Activated T-cell treated with anti-CD3 and anti-CD28 coated beads, Interleukin-2, amount 50 U/mL, for 48 hours (primary cell): ENCODE data around the gene CNDP1.
"Not testable (repeated sequence)": the region's sequence is repeated elsewhere in the genome, so short reads cannot be mapped to it uniquely, and the experiment has no call there.

Experiments used
- DNase-seq, 2 experiments: peaks; one replicate each; pipeline ENCODE4 v3.0.0-alpha.2; 2020

CNDP1 gene, protein sequence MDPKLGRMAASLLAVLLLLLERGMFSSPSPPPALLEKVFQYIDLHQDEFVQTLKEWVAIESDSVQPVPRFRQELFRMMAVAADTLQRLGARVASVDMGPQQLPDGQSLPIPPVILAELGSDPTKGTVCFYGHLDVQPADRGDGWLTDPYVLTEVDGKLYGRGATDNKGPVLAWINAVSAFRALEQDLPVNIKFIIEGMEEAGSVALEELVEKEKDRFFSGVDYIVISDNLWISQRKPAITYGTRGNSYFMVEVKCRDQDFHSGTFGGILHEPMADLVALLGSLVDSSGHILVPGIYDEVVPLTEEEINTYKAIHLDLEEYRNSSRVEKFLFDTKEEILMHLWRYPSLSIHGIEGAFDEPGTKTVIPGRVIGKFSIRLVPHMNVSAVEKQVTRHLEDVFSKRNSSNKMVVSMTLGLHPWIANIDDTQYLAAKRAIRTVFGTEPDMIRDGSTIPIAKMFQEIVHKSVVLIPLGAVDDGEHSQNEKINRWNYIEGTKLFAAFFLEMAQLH

DNA sequence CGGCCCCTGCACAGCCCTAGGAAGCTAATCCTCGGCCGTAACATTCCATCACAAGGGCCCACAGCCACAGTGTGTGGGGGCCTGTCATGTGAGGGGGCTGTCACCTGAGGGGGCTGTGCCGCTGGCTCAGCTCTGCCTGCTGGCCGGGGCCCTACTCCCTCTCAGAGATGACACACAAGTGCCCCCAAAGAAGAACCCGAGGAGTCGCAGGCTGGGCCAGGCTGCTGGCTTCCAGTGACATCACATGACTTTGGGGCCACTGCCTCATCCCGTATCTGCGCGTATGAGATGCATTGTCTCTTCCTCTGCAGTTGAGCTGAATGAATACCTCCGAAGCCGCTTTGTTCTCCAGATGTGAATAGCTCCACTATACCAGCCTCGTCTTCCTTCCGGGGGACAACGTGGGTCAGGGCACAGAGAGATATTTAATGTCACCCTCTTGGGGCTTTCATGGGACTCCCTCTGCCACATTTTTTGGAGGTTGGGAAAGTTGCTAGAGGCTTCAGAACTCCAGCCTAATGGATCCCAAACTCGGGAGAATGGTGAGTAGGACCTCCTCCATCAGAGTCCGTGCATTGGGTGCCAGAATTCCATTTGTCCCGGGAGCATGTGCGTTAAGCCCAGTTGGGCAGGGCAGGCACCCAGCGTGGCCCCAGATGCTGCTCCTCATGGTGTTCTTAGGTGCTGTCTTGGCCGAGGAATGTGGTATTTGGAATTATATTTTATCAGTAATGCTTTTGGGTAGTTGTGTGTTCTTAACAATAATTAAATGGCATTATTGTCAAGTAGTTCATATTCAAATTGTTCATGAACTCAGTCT, at the start of gene CNDP1:
Gene CNDP1, plus strand, starts transcription at position 351 of the 820 bp plus-strand sequence. Its CDS starts 168 bp downstream, at position 519.
- no peak for DNase-seq

DNA sequence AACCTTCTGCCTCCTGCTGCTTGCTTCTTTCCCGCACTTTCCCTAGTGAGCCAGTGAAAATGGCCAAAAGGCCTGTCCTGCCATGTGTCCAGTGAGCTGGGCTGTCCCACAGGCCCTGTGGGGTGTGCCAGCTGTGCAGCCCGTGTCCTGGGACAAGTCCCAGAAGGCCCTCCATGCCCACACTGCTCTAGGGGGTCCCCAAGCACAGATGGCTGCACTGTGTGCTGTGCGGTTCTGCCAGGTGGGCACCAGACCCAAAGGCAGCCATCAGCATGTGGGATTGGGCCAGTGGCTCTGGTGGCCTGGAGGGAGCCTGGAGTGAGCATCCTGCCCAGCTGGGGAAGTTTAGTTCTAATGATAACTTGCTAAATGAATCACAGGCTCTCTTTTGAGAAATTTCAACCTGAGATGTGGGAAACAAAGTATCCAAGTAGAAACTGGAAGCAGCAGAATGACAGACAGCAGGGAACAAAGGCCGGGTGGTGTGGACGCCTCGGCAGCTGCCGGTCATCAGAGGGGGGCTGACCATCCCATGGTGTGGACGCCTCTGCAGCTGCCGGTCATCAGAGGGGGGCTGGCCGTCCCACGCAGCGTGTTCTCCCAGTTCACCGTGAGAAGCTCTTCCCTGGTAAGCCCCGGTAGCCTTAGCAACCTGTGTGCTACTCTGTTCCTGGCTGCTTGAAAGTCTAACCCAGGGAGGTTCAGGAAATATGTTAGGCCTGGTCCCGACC, 48.0 kb upstream of the CNDP1 start:
- peak in 1 of 2 experiments; percentile 7 for DNase-seq

DNA sequence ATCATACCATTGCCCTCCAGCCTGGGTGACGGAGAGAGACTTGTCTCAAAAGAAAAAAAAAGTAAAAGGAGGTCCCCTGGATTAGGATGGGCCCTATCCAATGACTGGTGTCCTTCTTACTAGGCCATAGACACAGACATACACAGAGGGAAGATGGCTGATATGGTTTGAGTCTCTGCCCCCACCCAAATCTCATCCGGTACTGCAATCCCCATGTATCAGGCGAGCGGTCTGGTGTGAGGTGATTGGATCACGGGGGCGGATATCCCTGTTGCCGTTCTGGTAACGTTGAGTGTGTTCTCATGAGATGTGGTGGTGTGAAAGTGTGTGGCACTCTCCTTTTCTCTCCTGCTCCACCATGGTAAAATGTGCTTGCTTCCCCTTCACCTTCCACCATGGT, 45.9 kb upstream of the CNDP1 start:
- no peak for DNase-seq

DNA sequence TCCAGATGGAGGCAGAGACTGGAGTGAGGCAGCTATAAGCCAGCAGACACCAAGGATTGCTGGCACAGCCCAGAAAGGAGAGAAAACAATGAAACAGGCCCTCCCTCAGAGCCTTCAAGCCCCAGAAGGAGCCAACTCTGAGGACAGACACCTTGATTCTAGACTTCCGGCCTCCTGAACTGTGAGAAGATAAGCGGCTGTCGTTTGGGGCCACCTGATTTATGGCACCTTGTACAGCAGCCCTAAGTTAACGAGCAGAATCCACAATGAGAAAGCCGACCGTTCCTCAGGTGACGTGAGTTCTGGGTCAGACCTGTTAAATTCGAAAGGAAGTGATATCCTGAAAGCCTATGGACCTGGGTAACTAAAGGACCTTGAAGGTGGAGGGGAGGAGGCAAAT, 45.4 kb upstream of the CNDP1 start:
- DNase-seq, result peak; percentile 5 to 11

DNA sequence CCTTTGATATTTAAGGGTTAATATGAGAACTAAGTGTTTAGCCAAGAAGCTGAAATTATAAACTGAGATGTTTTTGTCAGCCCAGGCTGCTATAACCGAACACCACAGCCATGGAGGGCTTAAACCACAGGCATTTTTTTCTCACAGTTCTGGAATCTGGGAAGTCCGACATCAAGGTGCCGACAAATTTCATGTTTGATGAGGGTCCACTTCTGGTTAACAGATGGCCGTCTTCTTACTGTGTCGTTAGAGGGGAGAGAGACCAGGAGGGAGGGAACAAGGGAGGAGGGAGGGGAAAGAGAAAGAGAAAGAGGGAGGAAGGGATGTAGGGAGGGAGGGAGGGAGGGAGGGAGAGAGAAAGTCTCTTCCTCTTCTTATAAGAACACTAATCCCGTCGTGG, 44.6 kb upstream of the CNDP1 start:
- peak; percentile 1 to 5 for DNase-seq

DNA sequence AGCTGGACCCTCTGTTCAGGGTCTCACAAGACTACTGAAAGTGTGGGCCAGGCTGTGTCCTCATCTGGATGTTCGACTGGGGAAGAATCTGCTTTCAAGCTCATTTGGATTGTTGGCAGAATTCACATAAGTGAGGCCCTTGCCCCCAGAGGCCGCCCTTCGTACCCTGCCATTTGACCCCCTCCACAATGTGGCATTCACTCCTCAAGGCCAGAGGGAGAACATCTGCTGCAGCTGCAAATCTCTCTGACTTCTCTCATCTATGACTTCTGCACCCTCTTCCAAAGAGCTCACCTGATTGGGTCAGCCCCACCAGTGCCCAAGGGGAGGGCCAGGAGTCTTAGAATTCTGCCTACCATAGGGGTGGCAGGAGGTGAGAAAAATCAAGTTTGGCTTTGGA, 42.0 kb upstream of the CNDP1 start:
- DNase-seq, result peak in 1 of 2 experiments; percentile 11

DNA sequence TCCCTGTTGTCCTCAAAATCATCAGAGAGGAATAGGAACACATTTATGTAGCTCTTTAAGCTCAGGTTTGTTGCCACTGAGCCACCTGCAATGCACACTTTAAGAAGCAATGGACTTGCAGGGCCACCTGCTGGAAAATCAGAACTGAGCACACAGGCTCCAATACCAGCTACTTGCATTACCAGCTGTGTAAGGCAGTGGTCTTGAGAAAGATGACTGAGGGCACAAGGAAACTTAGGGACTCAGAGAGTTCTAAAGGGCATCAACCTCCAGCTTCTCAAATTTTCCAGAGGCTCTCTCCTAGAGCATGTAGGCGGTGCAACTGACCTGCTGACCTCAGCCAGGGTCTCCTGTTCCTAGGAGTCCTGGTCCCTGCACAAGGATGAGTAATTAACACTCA, 40.6 kb upstream of the CNDP1 start:
- peak; percentile 37 to 51 for DNase-seq

DNA sequence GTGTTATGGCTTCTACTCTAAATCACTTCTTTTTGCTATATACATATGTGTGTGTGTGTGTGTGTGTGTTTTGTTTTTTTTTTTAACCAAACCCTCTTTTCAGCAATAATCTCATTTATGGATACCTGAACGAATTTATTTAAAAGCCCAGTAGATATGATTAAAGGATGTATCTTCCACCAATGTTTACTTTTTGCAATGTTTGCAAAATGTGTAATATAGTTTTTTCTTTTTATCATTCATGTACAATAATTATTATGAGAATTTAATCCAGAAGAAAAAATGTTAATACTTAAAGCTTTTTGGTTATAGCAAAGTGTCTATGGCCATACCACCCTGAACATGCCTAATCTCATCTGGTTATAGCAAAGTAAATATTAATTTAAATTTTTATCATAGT, 39.8 kb upstream of the CNDP1 start:
- DNase-seq, result no peak

DNA sequence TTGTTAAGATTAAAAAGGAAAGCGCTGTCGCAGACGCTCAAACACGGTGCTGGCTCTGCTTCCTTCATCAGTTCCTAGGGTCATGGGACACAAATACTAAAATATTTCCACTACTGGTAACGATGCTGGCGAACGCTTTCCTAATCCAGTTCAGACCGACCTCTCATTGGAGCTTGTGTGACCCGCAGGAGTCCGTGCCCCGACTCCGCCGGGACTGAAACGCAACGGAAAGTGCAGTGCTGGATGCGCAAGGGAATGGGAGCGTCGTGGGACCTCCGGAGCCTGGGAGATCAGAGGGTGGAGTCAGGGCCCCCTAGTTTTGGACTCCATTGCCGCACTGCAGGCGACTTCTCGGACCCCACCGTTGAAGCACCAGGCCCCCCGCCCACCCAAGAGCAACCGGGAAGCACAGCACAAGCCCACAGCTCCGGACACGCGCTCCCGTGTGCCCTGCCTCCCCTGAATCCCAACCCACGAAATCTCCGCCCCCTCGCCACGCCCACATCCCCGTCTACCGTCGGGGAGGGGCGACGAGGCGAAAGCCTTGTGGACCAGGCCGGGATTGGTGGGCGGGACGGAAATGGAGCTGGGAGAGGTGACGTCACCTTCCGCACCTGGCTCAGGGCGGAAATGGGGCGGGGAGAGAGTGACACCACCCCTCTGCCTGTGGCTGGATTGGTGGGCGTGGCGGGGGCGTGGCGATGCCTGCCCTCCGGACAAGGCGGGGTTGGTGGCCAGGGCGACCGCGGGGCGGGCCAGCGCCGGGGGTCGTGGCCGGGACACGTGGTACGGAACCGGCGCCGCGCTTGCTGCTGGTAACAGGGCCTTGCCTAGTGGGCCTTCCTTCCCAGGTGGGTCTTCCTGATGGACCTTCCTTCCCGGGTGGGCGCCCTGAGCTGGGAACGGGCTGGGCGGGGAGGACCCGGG, 38.5 kb upstream of the CNDP1 start, which contains the start of gene CNDP2:
Gene CNDP2, plus strand, starts transcription at position 783 of the 927 bp plus-strand sequence. CDS start 3,611 bp downstream, outside the sequence.
- peak; percentile 100 for DNase-seq

DNA sequence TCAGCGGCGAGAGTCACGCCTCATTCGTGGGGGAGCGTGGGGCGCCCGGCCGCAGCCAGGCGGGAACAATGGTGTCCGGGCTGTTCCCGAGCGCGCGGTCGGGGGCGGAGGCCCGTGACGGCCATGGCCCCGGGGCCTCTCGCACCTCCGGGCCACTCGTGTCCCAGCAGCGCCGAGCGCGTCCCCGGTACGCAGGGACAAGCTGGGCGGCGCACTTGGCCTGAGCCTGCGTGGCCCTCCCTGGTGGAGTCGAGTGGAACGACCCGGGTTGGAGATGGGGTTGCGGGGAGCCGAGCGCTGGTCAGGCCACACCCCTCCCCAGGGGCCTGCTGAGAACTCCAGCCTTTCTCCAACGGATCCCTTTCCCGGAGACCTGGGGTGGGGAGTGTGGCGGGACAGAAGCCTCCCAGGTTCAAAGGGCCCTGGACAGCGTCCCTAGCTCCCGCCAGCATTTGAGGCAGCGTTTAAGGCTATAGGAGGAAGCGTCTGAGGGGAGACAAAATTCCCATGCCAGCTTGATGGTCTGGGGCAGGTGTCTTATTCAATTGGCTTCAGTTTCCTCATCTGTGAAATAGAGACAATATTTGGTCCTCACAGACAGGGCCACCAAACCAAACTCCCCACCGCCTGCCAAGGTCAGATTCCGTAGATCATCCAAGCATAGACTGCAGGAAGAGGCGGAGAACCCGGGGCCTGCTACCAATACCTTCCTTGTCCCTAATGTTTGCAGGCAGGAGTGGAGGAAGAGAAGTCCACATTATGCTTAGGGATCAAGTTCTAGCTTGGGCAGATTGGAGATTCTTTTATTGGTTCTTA, 37.6 kb upstream of the CNDP1 start:
- DNase-seq, result no peak

DNA sequence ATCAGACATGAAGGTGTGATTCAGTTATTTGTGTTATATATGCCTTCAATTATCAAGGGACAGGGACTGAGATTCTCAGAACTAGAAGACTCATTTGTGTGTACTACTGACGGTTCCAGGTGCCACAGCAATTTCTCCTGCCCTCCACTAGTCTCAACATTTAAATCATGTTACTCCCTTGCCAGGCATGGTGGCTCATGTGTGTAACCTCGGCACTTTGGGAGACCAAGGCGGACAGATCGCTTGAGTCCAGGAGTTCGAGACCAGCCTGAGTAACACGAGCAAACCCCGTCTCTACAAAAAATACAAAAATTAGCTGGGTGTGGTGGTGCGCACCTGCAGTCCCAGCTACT, 37.0 kb upstream of the CNDP1 start:
- no peak for DNase-seq

DNA sequence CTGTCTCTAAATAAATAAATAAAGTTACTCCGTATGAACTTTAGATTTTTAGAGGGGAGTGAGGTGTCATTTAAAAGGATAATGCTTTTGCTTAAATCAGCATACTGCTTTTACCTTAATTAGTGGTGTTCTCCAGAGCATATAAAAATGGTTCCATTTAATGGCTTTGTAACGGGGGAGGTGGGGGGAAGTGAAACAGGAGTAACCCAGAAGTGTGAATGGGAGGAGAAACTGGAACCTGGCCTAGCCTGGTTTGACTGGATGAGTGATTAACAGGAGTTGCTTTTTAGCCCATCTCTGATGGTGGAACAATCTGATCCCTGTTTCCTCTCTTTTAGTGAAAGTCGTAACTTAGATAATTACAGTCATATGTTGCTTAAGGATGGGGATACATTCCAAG, 36.5 kb upstream of the CNDP1 start:
- DNase-seq, result no peak

DNA sequence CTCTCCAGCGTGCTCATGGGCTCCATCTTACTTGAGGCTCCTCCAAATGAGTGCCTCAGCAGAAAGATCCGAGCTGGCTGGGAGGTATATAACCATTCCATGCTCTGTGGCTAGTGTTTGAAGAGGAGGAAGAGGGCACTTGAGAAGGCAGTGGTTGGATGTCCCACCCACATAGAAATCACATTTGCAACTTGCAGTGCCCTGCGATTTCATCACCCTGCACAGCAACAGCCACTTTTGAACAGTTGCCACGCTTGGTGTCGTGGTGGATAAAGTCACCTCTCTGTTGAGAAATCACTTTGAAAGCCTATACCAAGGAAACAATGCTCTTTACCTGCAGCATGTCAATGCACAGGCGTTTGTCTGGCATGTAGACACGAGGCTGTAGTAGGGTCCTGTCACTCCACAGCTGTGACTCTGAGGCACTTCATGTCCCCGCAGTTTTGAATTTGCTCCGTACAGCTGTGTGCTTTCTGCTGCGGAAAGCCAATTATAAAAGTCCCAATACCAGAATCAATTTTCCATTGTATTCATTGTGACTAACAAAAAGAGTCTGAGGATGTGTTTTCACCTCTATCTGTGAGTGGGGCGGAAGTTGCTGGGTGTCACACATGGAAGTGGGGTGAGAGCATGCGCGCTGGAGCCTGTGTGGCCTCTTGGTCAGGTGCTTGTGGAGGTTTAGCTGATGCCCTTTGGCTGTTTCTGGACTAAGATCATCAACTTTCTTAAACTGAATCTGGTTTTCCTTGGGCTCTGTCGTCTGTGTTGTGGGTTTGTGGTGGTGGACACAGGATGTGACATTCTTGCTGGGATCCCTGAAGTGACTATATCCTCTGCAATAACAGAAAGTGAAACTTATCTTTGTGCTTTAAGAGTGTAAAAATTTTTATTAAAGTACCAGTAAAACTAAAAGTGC, 35.3 kb upstream of the CNDP1 start:
- DNase-seq, result peak; percentile 82 to 86

DNA sequence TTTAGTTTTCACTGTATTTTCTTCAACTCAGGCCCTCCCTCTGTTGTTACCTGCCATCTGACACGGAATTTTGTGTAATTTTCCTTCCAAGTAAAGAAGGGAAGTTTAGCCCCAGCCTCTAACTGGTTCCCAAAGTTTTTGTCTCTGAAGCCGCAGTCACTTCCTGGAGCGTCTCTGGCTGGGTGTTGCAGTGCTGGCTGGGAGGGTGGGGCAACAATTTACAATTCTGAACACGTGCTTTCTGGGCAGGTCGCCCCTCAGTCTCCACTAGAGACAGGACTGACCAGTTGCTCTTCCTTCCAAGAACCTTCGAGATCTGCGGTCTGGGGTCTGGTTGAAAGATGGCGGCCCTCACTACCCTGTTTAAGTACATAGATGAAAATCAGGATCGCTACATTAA, 34.7 kb upstream of the CNDP1 start:
- peak; percentile 54 to 55 for DNase-seq

DNA sequence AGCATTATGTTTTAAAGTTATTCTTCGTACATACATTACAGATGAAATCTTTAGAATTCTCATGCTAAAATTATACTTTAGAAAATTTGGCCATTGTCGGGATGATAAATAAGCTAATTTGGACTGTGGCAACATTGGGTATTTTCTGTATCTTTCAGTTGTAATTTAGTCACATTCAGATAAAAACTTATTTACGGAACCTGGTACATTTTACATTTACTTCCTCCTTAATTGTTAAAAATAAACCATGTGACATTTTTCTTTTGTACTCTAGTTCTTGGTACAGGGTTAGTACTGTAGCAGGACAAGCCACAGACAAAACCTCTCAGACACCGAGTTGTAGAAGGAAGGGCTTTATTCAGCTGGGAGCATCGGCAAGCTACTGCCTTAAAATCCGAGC, 33.9 kb upstream of the CNDP1 start:
- no peak for DNase-seq

DNA sequence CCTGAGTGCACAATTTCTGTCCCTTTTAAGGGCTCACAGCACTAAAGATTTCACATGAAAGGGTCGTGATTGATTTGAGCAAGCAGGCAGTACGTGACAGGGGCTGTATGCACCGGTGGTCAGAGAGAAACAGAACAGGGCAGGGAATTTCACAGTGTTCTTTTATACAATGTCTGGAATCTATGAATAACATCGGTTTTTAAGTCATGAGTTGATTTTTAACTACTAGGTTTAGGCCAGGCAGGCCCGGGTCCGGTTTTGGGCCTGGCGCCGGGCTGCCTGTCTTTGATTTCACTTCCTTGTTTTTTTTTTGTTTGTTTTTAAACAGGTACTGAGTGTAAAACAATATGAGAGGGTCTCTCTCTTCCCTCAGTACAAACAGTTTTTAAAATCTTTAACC, 33.5 kb upstream of the CNDP1 start:
- DNase-seq, result not testable (repeated sequence)

DNA sequence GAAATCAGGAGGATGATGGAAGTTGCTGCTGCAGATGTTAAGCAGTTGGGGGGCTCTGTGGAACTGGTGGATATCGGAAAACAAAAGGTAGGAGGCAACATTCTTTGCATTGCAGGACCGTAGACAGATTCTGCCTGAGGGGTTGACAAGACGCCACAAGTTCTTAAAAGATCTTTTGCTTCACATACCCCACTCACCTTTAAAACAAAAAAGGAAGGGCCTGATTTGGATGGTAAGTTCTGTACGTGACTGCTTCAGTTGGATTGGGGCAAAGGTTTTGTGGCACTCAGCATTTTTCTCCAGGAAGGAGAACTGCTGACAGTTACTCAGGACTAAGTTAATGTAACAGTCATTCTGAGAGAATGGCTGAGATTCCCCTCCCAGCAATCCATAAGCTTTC, 32.9 kb upstream of the CNDP1 start:
- DNase-seq, result no peak

DNA sequence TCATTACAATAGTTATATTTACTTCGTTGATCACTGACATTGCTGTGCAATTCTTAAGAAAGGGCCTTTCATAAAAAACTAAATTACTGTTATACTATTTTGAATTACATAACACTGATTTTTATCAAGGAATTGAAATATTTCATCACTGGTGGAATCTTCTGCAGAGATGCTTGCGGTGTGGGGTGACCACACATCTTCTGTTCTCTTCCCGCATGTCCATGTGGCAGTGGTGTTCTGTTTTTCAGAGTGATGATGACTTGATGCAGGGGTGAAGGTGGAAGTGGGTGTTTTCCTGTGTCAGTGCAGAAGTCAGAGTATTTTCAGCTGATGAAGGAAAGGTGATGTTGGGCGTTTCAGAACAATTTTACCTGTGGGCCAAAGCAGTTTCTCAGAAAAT, 31.2 kb upstream of the CNDP1 start:
- no peak for DNase-seq

DNA sequence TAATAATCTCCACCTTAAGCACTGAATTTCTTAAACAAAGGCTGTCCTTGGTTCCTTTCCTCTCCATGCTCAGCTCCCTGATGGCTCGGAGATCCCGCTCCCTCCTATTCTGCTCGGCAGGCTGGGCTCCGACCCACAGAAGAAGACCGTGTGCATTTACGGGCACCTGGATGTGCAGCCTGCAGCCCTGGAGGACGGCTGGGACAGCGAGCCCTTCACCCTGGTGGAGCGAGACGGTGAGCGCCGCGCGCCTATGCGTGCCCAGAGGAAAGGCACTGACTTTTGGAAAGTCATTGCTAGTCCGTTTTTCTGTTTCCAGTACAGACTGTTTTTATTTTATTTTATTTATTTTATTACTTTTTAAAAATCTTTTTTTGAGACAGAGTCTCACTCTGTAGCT, 28.5 kb upstream of the CNDP1 start:
- DNase-seq, result no peak
